ENCODE data around the gene INTS3. TPM values are rescaled to one million over a fixed set of nuclear protein-coding genes. Genes with fewer than 3 reads are reported as not detected.

The INTS3 gene
- total RNA-seq, 120 experiments from 2014 or later, result 56.8 to 103 (median 74.9) TPM

Small RNAs within 50 kb of the gene (microRNA-seq; reads per million reads assigned to microRNA genes)
- gene MIR8083, result 0 to 0.97 (median 0) reads per million in 43 experiments

Other genes starting within 250 kb of the INTS3 start
- 100 to 1,000 TPM in 65 of 120 experiments, 10 to 100 TPM in 55; 62.8 to 242 (median 102) TPM for gene S100A6, start 192.1 kb upstream of the INTS3 start, total RNA-seq
- gene S100A5, start 187.1 kb upstream of the INTS3 start, total RNA-seq, result 1 to 10 TPM in 5 of 120 experiments, under 1 TPM in 1, not detected in 114; 0.47 to 1.9 (median 1.2) TPM
- 10 to 100 TPM in 40 of 120 experiments, 1 to 10 TPM in 79, not detected in 1; 1.2 to 42.8 (median 6.7) TPM for gene S100A4, start 182.2 kb upstream of the INTS3 start, total RNA-seq
- 1 to 10 TPM in 17 of 120 experiments, under 1 TPM in 11, not detected in 92; 0.59 to 9.7 (median 1.1) TPM for gene S100A3, start 178.8 kb upstream of the INTS3 start, total RNA-seq
- gene S100A2, start 162.2 kb upstream of the INTS3 start, total RNA-seq, result 1 to 10 TPM in 45 of 120 experiments, under 1 TPM in 13, not detected in 62; 0.52 to 4.2 (median 1.4) TPM
- 10 to 100 TPM; 17.4 to 84.9 (median 28.3) TPM for gene S100A16, start 114.9 kb upstream of the INTS3 start, total RNA-seq
- 1 to 10 TPM in 23 of 120 experiments, under 1 TPM in 30, not detected in 67; 0.36 to 2.9 (median 0.96) TPM for gene S100A14, start 111.7 kb upstream of the INTS3 start, total RNA-seq
- 100 to 1,000 TPM in 56 of 120 experiments, 10 to 100 TPM in 64; 52.0 to 204 (median 98.7) TPM for gene S100A13, start 100.5 kb upstream of the INTS3 start, total RNA-seq
- gene S100A1, start 99.6 kb upstream of the INTS3 start, total RNA-seq, result 100 to 1,000 TPM; 162 to 726 (median 281) TPM
- 100 to 1,000 TPM in 1 of 120 experiments, 10 to 100 TPM in 119; 62.0 to 109 (median 76.4) TPM for gene CHTOP, start 94.0 kb upstream of the INTS3 start, total RNA-seq
- gene SNAPIN, start 69.3 kb upstream of the INTS3 start, total RNA-seq, result 10 to 100 TPM; 29.9 to 50.4 (median 39.0) TPM
- 10 to 100 TPM; 45.0 to 84.5 (median 66.7) TPM for gene ILF2, start 57.1 kb upstream of the INTS3 start, total RNA-seq
- gene NPR1, start 49.4 kb upstream of the INTS3 start, total RNA-seq, result 1 to 10 TPM in 57 of 120 experiments, under 1 TPM in 63; 0.14 to 3.2 (median 0.97) TPM
- 10 to 100 TPM in 118 of 120 experiments, 1 to 10 TPM in 2; 8.6 to 41.4 (median 19.7) TPM for gene SLC27A3, start 47.4 kb downstream of the INTS3 start, total RNA-seq
- 100 to 1,000 TPM in 2 of 120 experiments, 10 to 100 TPM in 118; 55.8 to 101 (median 81.7) TPM for gene GATAD2B, start 194.9 kb downstream of the INTS3 start, total RNA-seq
- gene DENND4B, start 218.7 kb downstream of the INTS3 start, total RNA-seq, result 100 to 1,000 TPM in 86 of 120 experiments, 10 to 100 TPM in 34; 81.7 to 180 (median 112) TPM
- 10 to 100 TPM; 27.2 to 70.2 (median 45.4) TPM for gene CRTC2, start 230.6 kb downstream of the INTS3 start, total RNA-seq
- 10 to 100 TPM; 17.4 to 51.3 (median 26.6) TPM for gene SLC39A1, start 235.5 kb downstream of the INTS3 start, total RNA-seq
- 10 to 100 TPM in 1 of 120 experiments, 1 to 10 TPM in 119; 1.5 to 11.6 (median 4.5) TPM for gene CREB3L4, start 239.9 kb downstream of the INTS3 start, total RNA-seq
- 100 to 1,000 TPM in 5 of 120 experiments, 10 to 100 TPM in 115; 59.2 to 132 (median 78.9) TPM for gene JTB, start 249.6 kb downstream of the INTS3 start, total RNA-seq